Mesothelial cell of epicardium (in vitro differentiated cells): ENCODE measurements around the gene DGKH. TPM values are rescaled to one million over a fixed set of nuclear protein-coding genes. Genes with fewer than 3 reads are reported as not detected.

Source experiments
- DNase-seq, 2 experiments: peaks; one replicate each; pipeline ENCODE4 v3.0.0; 2021; ENCODE audit warnings: low spot score in 2 of 2; ENCODE audit not compliant: unreplicated experiment in 2 of 2
- H3K27ac Mint-ChIP-seq: 2 replicates; pipeline ENCODE4 v1.8.0; 2021; ENCODE audit warnings: mixed read lengths
- H3K27me3 Mint-ChIP-seq: 2 replicates; pipeline ENCODE4 v1.8.0; 2021; ENCODE audit warnings: low read depth, mixed read lengths
- H3K36me3 Mint-ChIP-seq: 2 replicates; pipeline ENCODE4 v1.8.0; 2021; ENCODE audit warnings: mixed read lengths
- H3K4me1 Mint-ChIP-seq: 2 replicates; pipeline ENCODE4 v1.8.0; 2021; ENCODE audit warnings: mixed read lengths
- H3K4me3 Mint-ChIP-seq: 2 replicates; pipeline ENCODE4 v1.8.0; 2021; ENCODE audit warnings: mild to moderate bottlenecking, moderate library complexity, mixed read lengths
- H3K9me3 Mint-ChIP-seq: 2 replicates; pipeline ENCODE4 v1.8.0; 2021; ENCODE audit warnings: mixed read lengths
- CTCF ChIP-seq: fragments of 200-600 bp; sonication (generic); IDR thresholded peaks from one replicate; pipeline ENCODE4 v1.5.0; 2021; ENCODE audit warnings: antibody characterized with exemption; ENCODE audit not compliant: unreplicated experiment
- total RNA-seq: library from RNA; stranded (reverse); gene quantifications from 3 replicates; pipeline ENCODE4 v1.2.1, GENCODE V29; 2021

The DGKH gene
- total RNA-seq, 1 donor from 2014 or later: 9.2 TPM

GRCh38 chr13:42232671-42233070, 184.2 kb downstream of the DGKH start:
- Mint-ChIP-seq H3K9me3 (no peaks in the 10 kb centered on the region), H3K27ac (no peak overlapping the region), H3K36me3 (no peaks in the 10 kb centered on the region), H3K27me3 (no peaks in the 10 kb centered on the region), H3K4me3 (no peak overlapping the region), H3K4me1 (peaks cover 10% of the 10 kb centered on the region)
- TF ChIP-seq CTCF: no peak
- no peak for DNase-seq

GRCh38 chr13:42233726-42234125, 185.3 kb downstream of the DGKH start:
- Mint-ChIP-seq H3K27ac (no peak overlapping the region), H3K4me3 (no peak overlapping the region), H3K27me3 (no peaks in the 10 kb centered on the region), H3K4me1 (peaks cover 7% of the 10 kb centered on the region), H3K36me3 (no peaks in the 10 kb centered on the region), H3K9me3 (no peaks in the 10 kb centered on the region)
- no peak for DNase-seq
- no peak for TF ChIP-seq CTCF

- Mint-ChIP-seq H3K27me3 (no peaks in the 10 kb centered on the region), H3K4me1 (peaks cover 4% of the 10 kb centered on the region), H3K4me3 (no peak overlapping the region), H3K9me3 (no peaks in the 10 kb centered on the region), H3K27ac (no peak overlapping the region), H3K36me3 (no peaks in the 10 kb centered on the region)
- no peak for DNase-seq
- no peak for TF ChIP-seq CTCF
Measured at GRCh38 chr13:42239161-42239560, 190.7 kb downstream of the DGKH start.

- Mint-ChIP-seq H3K27me3 (no peaks in the 10 kb centered on the region), H3K36me3 (no peaks in the 10 kb centered on the region), H3K4me1 (peaks cover 4% of the 10 kb centered on the region), H3K9me3 (no peaks in the 10 kb centered on the region), H3K4me3 (no peak overlapping the region), H3K27ac (no peak overlapping the region)
- DNase-seq: no peak
- no peak for TF ChIP-seq CTCF
Measured at GRCh38 chr13:42239644-42240043, 191.2 kb downstream of the DGKH start.

- H3K4me1 Mint-ChIP-seq: no peaks in the 10 kb centered on the region
- no peak overlapping the region for H3K27ac Mint-ChIP-seq
- no peaks in the 10 kb centered on the region for H3K9me3 Mint-ChIP-seq
- H3K36me3 Mint-ChIP-seq: no peaks in the 10 kb centered on the region
- no peak overlapping the region for H3K4me3 Mint-ChIP-seq
- TF ChIP-seq CTCF: no peak
- DNase-seq: no peak
- H3K27me3 Mint-ChIP-seq: peaks cover 2% of the 10 kb centered on the region
Measured at GRCh38 chr13:42246541-42246940, 198.1 kb downstream of the DGKH start.

GRCh38 chr13:42247883-42248282, 199.4 kb downstream of the DGKH start:
- H3K4me1 Mint-ChIP-seq: no peaks in the 10 kb centered on the region
- H3K4me3 Mint-ChIP-seq: no peak overlapping the region
- TF ChIP-seq CTCF: no peak
- no peak for DNase-seq
- no peak overlapping the region for H3K27ac Mint-ChIP-seq
- no peaks in the 10 kb centered on the region for H3K9me3 Mint-ChIP-seq
- peaks cover 2% of the 10 kb centered on the region for H3K27me3 Mint-ChIP-seq
- no peaks in the 10 kb centered on the region for H3K36me3 Mint-ChIP-seq
